ENCODE measurements around the gene DUOX2.

- no peak for TF ChIP-seq EZH2 (IDR thresholded peaks at IDR 0.05; ENCODE audit: borderline replicate concordance, low read length)
- no peak for TF ChIP-seq CTCF (IDR thresholded peaks at IDR 0.05; ENCODE audit: low read length)
Observed at GRCh38 chr15:45134682-45135604, 21.0 kb upstream of the DUOX2 start.

All from OCI-LY1 (cell line).